GM12878 (cell line): ENCODE results near the gene LRRC8D. TPM values are rescaled to one million over a fixed set of nuclear protein-coding genes. Genes with fewer than 3 reads are reported as not detected.
"Not testable (repeated sequence)": the region's sequence is repeated elsewhere in the genome, so short reads cannot be mapped to it uniquely, and the experiment has no call there.

ENCODE experiments used
- ATAC-seq: fragments of 200-7000 bp; cut with Tn5 transposase; 3 replicates; pipeline ENCODE4 v1.9.1; 2020; ENCODE audit warnings: mild to moderate bottlenecking, moderate library complexity
- BruUV-seq: library from RNA; stranded (reverse); fragments of 400-500 nt; replicated peaks from 2 replicates; lab custom pipeline; 2021; lab: Mats Ljungman, UMichigan
- CTCF ChIA-PET: fragments of 300-600 bp; sonication (Branson Sonifier 250); formaldehyde crosslinking; extraction: SDS; loops from one replicate; lab custom pipeline; 2021; ENCODE audit warnings: inconsistent platforms; lab: Yijun Ruan, JAX
- POLR2A ChIA-PET: fragments of 350-600 bp; formaldehyde crosslinking; extraction: SDS; loops from one replicate; lab custom pipeline; 2021; ENCODE audit warnings: inconsistent platforms; lab: Charles Lee
- RAD21 ChIA-PET: fragments of 300-600 bp; sonication (Branson Sonifier 250); formaldehyde crosslinking; loops from one replicate; lab custom pipeline; 2023; ENCODE audit warnings: antibody characterized with exemption; ENCODE audit not compliant: unreplicated experiment; lab: Charles Lee
- SMC1A ChIA-PET: fragments of 300-600 bp; sonication (Branson Sonifier 250); formaldehyde crosslinking; loops from one replicate; lab custom pipeline; 2023; ENCODE audit not compliant: unreplicated experiment, uncharacterized antibody; lab: Charles Lee
- DNase-seq: peaks from one replicate; pipeline ENCODE4 v3.0.0-alpha.2; 2011; ENCODE audit warnings: low read depth, low spot score
- FAIRE-seq: peaks from 3 replicates; lab custom pipeline; 2011; peaks lifted over from hg19 to GRCh38; lab: Jason Lieb, UNC
- H2AFZ ChIP-seq: 2 replicates; pipeline ENCODE4 v1.6.0; 2011; ENCODE audit warnings: low read depth, low read length, control low read depth; ENCODE audit not compliant: control insufficient read depth
- H3K27ac ChIP-seq: 2 replicates; pipeline ENCODE4 v1.5.1; 2011; ENCODE audit warnings: control low read depth; ENCODE audit not compliant: control insufficient read depth, insufficient read depth
- H3K27me3 ChIP-seq, 2 experiments: replicated peaks in 1 of 2; 2 replicates each; pipeline versions ENCODE4 v1.6.0 to v1.6.1; 2011; ENCODE audit warnings: low read length in 1 of 2; ENCODE audit not compliant: control insufficient read depth in 2 of 2, insufficient read depth in 2 of 2
- H3K36me3 ChIP-seq, 2 experiments: 2 replicates each; pipeline ENCODE4 v1.5.1; 2011; ENCODE audit warnings: low read length in 1 of 2; ENCODE audit not compliant: control insufficient read depth in 2 of 2, insufficient read depth in 2 of 2
- H3K4me1 ChIP-seq: 2 replicates; pipeline ENCODE4 v1.6.1; 2011; ENCODE audit warnings: mild to moderate bottlenecking, low read length, moderate library complexity, mixed read lengths; ENCODE audit not compliant: control insufficient read depth, insufficient read depth
- H3K4me2 ChIP-seq: 2 replicates; pipeline ENCODE4 v1.6.0; 2011; ENCODE audit warnings: control low read depth; ENCODE audit not compliant: control insufficient read depth, insufficient read depth
- H3K4me3 ChIP-seq: fragments of 200-600 bp; sonication (generic); 2 replicates; pipeline ENCODE4 v1.5.1; 2016
- H3K79me2 ChIP-seq: 2 replicates; pipeline ENCODE4 v1.6.0; 2011; ENCODE audit warnings: low read length; ENCODE audit not compliant: control insufficient read depth, insufficient read depth
- H3K9ac ChIP-seq: 2 replicates; pipeline ENCODE4 v1.8.0; 2011; ENCODE audit warnings: low read length, control low read depth, mixed read lengths; ENCODE audit not compliant: control insufficient read depth, insufficient read depth
- H3K9me3 ChIP-seq: replicated peaks from 3 replicates; pipeline ENCODE4 v1.5.1; 2011; ENCODE audit warnings: mild to moderate bottlenecking, low read length; ENCODE audit not compliant: control insufficient read depth, insufficient read depth
- H4K20me1 ChIP-seq: 2 replicates; pipeline ENCODE4 v1.6.0; 2011; ENCODE audit not compliant: control insufficient read depth, insufficient read depth
- BRCA1 ChIP-seq: IDR thresholded peaks from 2 replicates; pipeline ENCODE4 v1.6.1; 2011; ENCODE audit warnings: low read depth, low read length, improper control_type of control experiment
- NFYB ChIP-seq: IDR thresholded peaks from 2 replicates; pipeline ENCODE4 v1.6.1; 2011; ENCODE audit warnings: low read depth, mild to moderate bottlenecking, low read length, improper control_type of control experiment, moderate library complexity; ENCODE audit not compliant: insufficient read depth
- NR2C2 ChIP-seq: IDR thresholded peaks from 2 replicates; pipeline ENCODE4 v1.6.1; 2011; ENCODE audit warnings: borderline replicate concordance, low read depth; ENCODE audit not compliant: control insufficient read depth, insufficient read length
- RAD51 ChIP-seq: fragments of 450-650 bp; IDR thresholded peaks from 2 replicates; pipeline ENCODE4 v1.6.1; 2016; ENCODE audit warnings: moderate library complexity, mild to moderate bottlenecking, inconsistent platforms
- TCF12 ChIP-seq: IDR thresholded peaks from 2 replicates; pipeline ENCODE4 v1.6.1; 2011; ENCODE audit warnings: low read depth, mild to moderate bottlenecking, low read length
- WGBS: methylation state at CpG from one replicate; pipeline ENCODE4 v1.1.6; 2016; ENCODE audit warnings: low lambda C conversion rate; ENCODE audit not compliant: insufficient replicate concordance, insufficient coverage; ENCODE audit errors: missing lambda C conversion rate; 5-methylcytosine and 5-hydroxymethylcytosine counted together
- in situ Hi-C: fragments of 300-500 bp; cut with MboI; formaldehyde crosslinking; loops from 9 replicates; pipeline ENCODE4 v1.14.3; 2018; ENCODE audit warnings: mixed read lengths
- intact Hi-C: fragments of 100-400 bp; cut with micrococcal nuclease; formaldehyde crosslinking; loops from one replicate; pipeline ENCODE4 v1.14.2; 2022; ENCODE audit not compliant: unreplicated experiment
- polyA plus RNA-seq, 11 experiments: library from polyadenylated mRNA; depleted of rRNA in 4 of 11; unstranded in 6 of 11; stranded (reverse) in 5 of 11; fragments of >200 nt; fragmentation: Nextera tagmentation in 4 of 11; fragmentation: Illumina TruSeq in 1 of 11; extraction: Ambion mirVana in 4 of 11; extraction: Trizol in 1 of 11; gene quantifications; 1 replicate in 1 of 11; 2 replicates in 10 of 11; pipeline versions ENCODE4 v1.2.1 to v1.2.3, GENCODE V29; 2011 to 2016; ENCODE audit warnings: inconsistent platforms in 2 of 11, missing spikeins in 2 of 11, low read depth in 1 of 11
- total RNA-seq, 4 experiments: library from RNA; depleted of rRNA in 3 of 4; stranded (reverse); fragments of >200 nt in 3 of 4; fragmentation: Illumina TruSeq in 1 of 4; extraction: Trizol in 1 of 4; gene quantifications; 2 replicates each; pipeline versions ENCODE4 v1.2.1 to v1.2.3, GENCODE V29; 2013 to 2021
- TF ChIP-seq, protein P1 (sequence below), 3 experiments: IDR thresholded peaks in 2 of 3; conservative IDR thresholded peaks in 1 of 3; 2 replicates each; pipeline ENCODE4 v1.5.1; 2011; ENCODE audit warnings: low read depth in 3 of 3, low read length in 3 of 3, mild to moderate bottlenecking in 3 of 3, control low read depth in 2 of 3, moderate library complexity in 2 of 3, inconsistent platforms in 1 of 3, mixed read lengths in 1 of 3; ENCODE audit not compliant: control insufficient read depth in 2 of 3, insufficient read depth in 1 of 3; ENCODE audit errors: extremely low read depth in 1 of 3
- TF ChIP-seq, protein P2 (sequence below): fragments of 450-650 bp; IDR thresholded peaks from 2 replicates; pipeline ENCODE4 v1.6.1; 2016; ENCODE audit warnings: mild to moderate bottlenecking

Gene LRRC8D
- total and polyA plus RNA-seq, 10 of the 15 experiments (the other 5 are each of a cell fraction or from before 2014, with no cell fraction given), result 5.6 to 44.1 (median 26.8) TPM

DNA sequence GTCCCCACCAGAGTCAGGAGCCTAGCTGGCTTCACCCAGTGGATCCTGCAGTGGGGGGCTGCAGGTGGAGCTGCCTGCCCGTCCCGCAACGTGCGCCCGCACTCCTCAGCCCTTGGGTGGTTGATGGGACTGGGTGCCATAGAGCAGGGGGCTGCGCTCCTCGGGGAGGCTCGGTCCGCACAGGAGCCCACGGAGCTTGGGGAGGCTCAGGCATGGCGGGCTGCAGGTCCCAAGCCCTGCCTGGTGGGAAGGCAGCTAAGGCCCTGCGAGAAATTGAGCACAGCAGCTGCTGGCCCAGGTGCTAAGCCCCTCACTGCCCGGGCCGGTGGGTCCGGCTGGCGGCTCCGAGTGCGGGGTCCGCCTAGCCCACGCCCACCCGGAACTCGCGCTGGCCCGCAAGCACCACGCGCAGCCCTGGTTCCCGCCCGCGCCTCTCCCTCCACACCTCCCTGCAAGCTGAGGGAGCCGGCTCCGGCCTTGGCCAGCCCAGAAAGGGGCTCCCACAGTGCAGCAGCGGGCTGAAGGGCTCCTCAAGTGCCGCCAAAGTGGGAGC is 163.8 kb downstream of the LRRC8D start:
- in situ Hi-C loops (loop anchor here (5.0 to 25.0 kb wide), 3 partner anchors 182 to 472 kb away; partner anchors contain the start of genes LRRC8B and LRRC8C), intact Hi-C loops (loop anchor here (5.0 kb wide), 1 partner anchor 502 kb away; no protein-coding TSS in a partner anchor)
- not testable (repeated sequence) for H3K79me2 ChIP-seq, DNase-seq, H2AFZ ChIP-seq, H3K27me3 ChIP-seq, H3K9me3 ChIP-seq, H3K36me3 ChIP-seq, H3K9ac ChIP-seq, BruUV-seq, H4K20me1 ChIP-seq, FAIRE-seq, H3K4me2 ChIP-seq, ATAC-seq, H3K27ac ChIP-seq, H3K4me1 ChIP-seq, H3K4me3 ChIP-seq
- ChIA-PET CTCF (interaction anchor here (1.2 to 5.5 kb wide), 5 partner anchors 141 to 221 kb away, joined by 3 to 71 read pairs (median 27); no protein-coding TSS in a partner anchor), POLR2A (interaction anchor here (0.9 kb wide), 1 partner anchor 182 kb away, joined by 3 read pairs; no protein-coding TSS in a partner anchor), SMC1A (interaction anchor here (1.6 to 6.8 kb wide), 6 partner anchors 13 to 204 kb away, joined by 3 to 41 read pairs (median 7); no protein-coding TSS in a partner anchor), RAD21 (interaction anchor here (2.4 to 3.4 kb wide), 2 partner anchors 141 to 204 kb away, joined by 10 to 23 read pairs; no protein-coding TSS in a partner anchor)
- 83% methylated on average over 33 of the region's 33 CpGs for WGBS

DNA sequence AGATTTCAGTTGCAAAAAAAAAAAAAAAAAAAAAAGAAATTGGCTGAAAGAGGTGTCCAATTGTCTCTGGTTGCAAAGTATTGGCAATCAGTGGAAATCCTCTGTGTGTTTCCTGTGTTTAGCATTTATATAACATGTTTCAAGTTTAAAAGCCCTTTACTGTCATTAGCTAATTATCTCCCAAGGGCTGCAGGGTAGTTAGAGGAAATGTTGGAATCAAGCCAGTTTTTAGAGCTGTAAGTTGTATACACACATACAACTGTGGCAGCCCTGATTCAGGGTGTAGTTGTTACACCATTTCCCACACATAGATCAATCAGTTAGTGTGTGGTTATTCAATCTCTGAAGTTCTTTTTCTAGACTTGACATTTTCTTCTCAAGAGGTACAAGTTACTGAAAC is 165.2 kb downstream of the LRRC8D start:
- Histone ChIP-seq H3K36me3 (no peaks in the 10 kb centered on the region), H3K4me1 (no peaks in the 10 kb centered on the region), H3K9ac (no peak overlapping the region), H3K27ac (no peak overlapping the region), H3K79me2 (no peaks in the 10 kb centered on the region), H3K4me2 (no peak overlapping the region), H3K4me3 (no peak overlapping the region), H2AFZ (no peak overlapping the region), H3K27me3 (no peaks in the 10 kb centered on the region), H3K9me3 (no peaks in the 10 kb centered on the region), H4K20me1 (no peaks in the 10 kb centered on the region)
- FAIRE-seq, result no peak
- ChIA-PET SMC1A (interaction anchor here (0.6 to 6.8 kb wide), 12 partner anchors 8 to 445 kb away, joined by 3 to 41 read pairs (median 4); no protein-coding TSS in a partner anchor), RAD21 (interaction anchor here (0.6 to 3.4 kb wide), 11 partner anchors 8 to 452 kb away, joined by 4 to 23 read pairs (median 5); no protein-coding TSS in a partner anchor), CTCF (interaction anchor here (0.7 to 5.5 kb wide), 21 partner anchors 10 to 355 kb away, joined by 3 to 71 read pairs (median 4); no protein-coding TSS in a partner anchor), POLR2A (interaction anchor here (0.6 kb wide), 1 partner anchor 153 kb away, joined by 3 read pairs; no protein-coding TSS in a partner anchor)
- no peak for ATAC-seq
- no TSS peak for BruUV-seq
- no peak for DNase-seq
- in situ Hi-C loops (loop anchor here (5.0 to 25.0 kb wide), 3 partner anchors 184 to 474 kb away; partner anchors contain the start of genes LRRC8B and LRRC8C), intact Hi-C loops (loop anchor here (2.0 to 5.0 kb wide), 2 partner anchors 143 to 504 kb away; no protein-coding TSS in a partner anchor)
- no peak for TF ChIP-seq BRCA1
- TF ChIP-seq NFYB, result no peak
- no peak for TF ChIP-seq RAD51
- no peak for TF ChIP-seq NR2C2
- no peak for TF ChIP-seq TCF12
- TF ChIP-seq, protein P1, sequence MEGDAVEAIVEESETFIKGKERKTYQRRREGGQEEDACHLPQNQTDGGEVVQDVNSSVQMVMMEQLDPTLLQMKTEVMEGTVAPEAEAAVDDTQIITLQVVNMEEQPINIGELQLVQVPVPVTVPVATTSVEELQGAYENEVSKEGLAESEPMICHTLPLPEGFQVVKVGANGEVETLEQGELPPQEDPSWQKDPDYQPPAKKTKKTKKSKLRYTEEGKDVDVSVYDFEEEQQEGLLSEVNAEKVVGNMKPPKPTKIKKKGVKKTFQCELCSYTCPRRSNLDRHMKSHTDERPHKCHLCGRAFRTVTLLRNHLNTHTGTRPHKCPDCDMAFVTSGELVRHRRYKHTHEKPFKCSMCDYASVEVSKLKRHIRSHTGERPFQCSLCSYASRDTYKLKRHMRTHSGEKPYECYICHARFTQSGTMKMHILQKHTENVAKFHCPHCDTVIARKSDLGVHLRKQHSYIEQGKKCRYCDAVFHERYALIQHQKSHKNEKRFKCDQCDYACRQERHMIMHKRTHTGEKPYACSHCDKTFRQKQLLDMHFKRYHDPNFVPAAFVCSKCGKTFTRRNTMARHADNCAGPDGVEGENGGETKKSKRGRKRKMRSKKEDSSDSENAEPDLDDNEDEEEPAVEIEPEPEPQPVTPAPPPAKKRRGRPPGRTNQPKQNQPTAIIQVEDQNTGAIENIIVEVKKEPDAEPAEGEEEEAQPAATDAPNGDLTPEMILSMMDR (IDR thresholded peaks at IDR 0.05 in 2 of 3, conservative IDR thresholded peaks at IDR 0.05 in 1 of 3; ENCODE audit: control insufficient read depth in 2 of 3, extremely low read depth in 1 of 3, insufficient read depth in 1 of 3, low read depth in 3 of 3, low read length in 3 of 3), result no peak
- TF ChIP-seq, protein P2, sequence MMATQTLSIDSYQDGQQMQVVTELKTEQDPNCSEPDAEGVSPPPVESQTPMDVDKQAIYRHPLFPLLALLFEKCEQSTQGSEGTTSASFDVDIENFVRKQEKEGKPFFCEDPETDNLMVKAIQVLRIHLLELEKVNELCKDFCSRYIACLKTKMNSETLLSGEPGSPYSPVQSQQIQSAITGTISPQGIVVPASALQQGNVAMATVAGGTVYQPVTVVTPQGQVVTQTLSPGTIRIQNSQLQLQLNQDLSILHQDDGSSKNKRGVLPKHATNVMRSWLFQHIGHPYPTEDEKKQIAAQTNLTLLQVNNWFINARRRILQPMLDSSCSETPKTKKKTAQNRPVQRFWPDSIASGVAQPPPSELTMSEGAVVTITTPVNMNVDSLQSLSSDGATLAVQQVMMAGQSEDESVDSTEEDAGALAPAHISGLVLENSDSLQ, result no peak
